GM12874 (cell line): ENCODE results near the gene C2orf74.

Source experiments
- CTCF ChIP-seq: IDR thresholded peaks from 2 replicates; pipeline ENCODE4 v1.5.1; 2011; ENCODE audit warnings: low read depth, mild to moderate bottlenecking, control low read depth, low read length, moderate library complexity; ENCODE audit not compliant: insufficient read depth

The C2orf74 gene

GRCh38 chr2:61135510-61135909, 26.5 kb upstream of the C2orf74 start:
- TF ChIP-seq CTCF = no peak

- no peak for TF ChIP-seq CTCF
These were observed 23.1 kb upstream of the C2orf74 start for GRCh38 chr2:61138859-61139258.

GRCh38 chr2:61141151-61141550, 20.8 kb upstream of the C2orf74 start:
- TF ChIP-seq CTCF = no peak

- TF ChIP-seq CTCF = no peak
These were observed 17.2 kb upstream of the C2orf74 start for GRCh38 chr2:61144697-61145268.

GRCh38 chr2:61145990-61146389, 16.0 kb upstream of the C2orf74 start:
- no peak for TF ChIP-seq CTCF

GRCh38 chr2:61149074-61149473, 12.9 kb upstream of the C2orf74 start:
- TF ChIP-seq CTCF = no peak

GRCh38 chr2:61151436-61151835, 10.6 kb upstream of the C2orf74 start:
- no peak for TF ChIP-seq CTCF
